Mesothelial cell of epicardium (in vitro differentiated cells): ENCODE results near the gene RPL23. TPM values are rescaled to one million over a fixed set of nuclear protein-coding genes. Genes with fewer than 3 reads are reported as not detected.
A peak's percentile ranks its signal among the peaks of the same experiment; 100 is the strongest.

Experiments
- DNase-seq, 2 experiments: peaks; one replicate each; pipeline ENCODE4 v3.0.0; 2021; ENCODE audit warnings: low spot score in 2 of 2; ENCODE audit not compliant: unreplicated experiment in 2 of 2
- H3K27ac Mint-ChIP-seq: 2 replicates; pipeline ENCODE4 v1.8.0; 2021; ENCODE audit warnings: mixed read lengths
- H3K27me3 Mint-ChIP-seq: 2 replicates; pipeline ENCODE4 v1.8.0; 2021; ENCODE audit warnings: low read depth, mixed read lengths
- H3K36me3 Mint-ChIP-seq: 2 replicates; pipeline ENCODE4 v1.8.0; 2021; ENCODE audit warnings: mixed read lengths
- H3K4me1 Mint-ChIP-seq: 2 replicates; pipeline ENCODE4 v1.8.0; 2021; ENCODE audit warnings: mixed read lengths
- H3K4me3 Mint-ChIP-seq: 2 replicates; pipeline ENCODE4 v1.8.0; 2021; ENCODE audit warnings: mild to moderate bottlenecking, moderate library complexity, mixed read lengths
- H3K9me3 Mint-ChIP-seq: 2 replicates; pipeline ENCODE4 v1.8.0; 2021; ENCODE audit warnings: mixed read lengths
- CTCF ChIP-seq: fragments of 200-600 bp; sonication (generic); IDR thresholded peaks from one replicate; pipeline ENCODE4 v1.5.0; 2021; ENCODE audit warnings: antibody characterized with exemption; ENCODE audit not compliant: unreplicated experiment
- total RNA-seq: library from RNA; stranded (reverse); gene quantifications from 3 replicates; pipeline ENCODE4 v1.2.1, GENCODE V29; 2021

Gene RPL23
- total RNA-seq, 1 donor from 2014 or later, result 1,597 TPM

GRCh38 chr17:38844261-38844757 is 9.2 kb downstream of the RPL23 start:
- Mint-ChIP-seq H3K9me3 (no peaks in the 10 kb centered on the region), H3K36me3 (peaks cover 15% of the 10 kb centered on the region), H3K27ac (peak overlapping the region; percentile 72), H3K27me3 (no peaks in the 10 kb centered on the region), H3K4me1 (peaks cover 4% of the 10 kb centered on the region), H3K4me3 (no peak overlapping the region)
- no peak for TF ChIP-seq CTCF
- DNase-seq, result no peak

GRCh38 chr17:38825762-38826247 is 27.7 kb downstream of the RPL23 start:
- TF ChIP-seq CTCF, result no peak
- H3K27me3 Mint-ChIP-seq, result peaks cover 9% of the 10 kb centered on the region
- H3K36me3 Mint-ChIP-seq, result peaks cover 3% of the 10 kb centered on the region
- peak overlapping the region; percentile 92 for H3K4me3 Mint-ChIP-seq
- peaks cover 19% of the 10 kb centered on the region for H3K4me1 Mint-ChIP-seq
- H3K27ac Mint-ChIP-seq, result peak overlapping the region; percentile 100
- H3K9me3 Mint-ChIP-seq, result no peaks in the 10 kb centered on the region
- DNase-seq, result no peak

GRCh38 chr17:38824899-38825761 is 28.4 kb downstream of the RPL23 start, which contains the start of gene CWC25:
Gene CWC25, minus strand, starts transcription at chr17:38825321. Its CDS starts 138 bp downstream, at chr17:38825183.
- Mint-ChIP-seq H3K36me3 (peaks cover 3% of the 10 kb centered on the region), H3K27ac (peak within 1 kb of the TSS; percentile 100), H3K9me3 (no peaks in the 10 kb centered on the region), H3K4me3 (peak within 1 kb of the TSS; percentile 92), H3K4me1 (peaks cover 19% of the 10 kb centered on the region), H3K27me3 (peaks cover 3% of the 10 kb centered on the region)
- TF ChIP-seq CTCF, result no peak
- peak; percentile 90 to 99 for DNase-seq

- no peak for DNase-seq
- no peak overlapping the region for H3K27ac Mint-ChIP-seq
Observed at GRCh38 chr17:38815576-38816193, 37.8 kb downstream of the RPL23 start.

DNA sequence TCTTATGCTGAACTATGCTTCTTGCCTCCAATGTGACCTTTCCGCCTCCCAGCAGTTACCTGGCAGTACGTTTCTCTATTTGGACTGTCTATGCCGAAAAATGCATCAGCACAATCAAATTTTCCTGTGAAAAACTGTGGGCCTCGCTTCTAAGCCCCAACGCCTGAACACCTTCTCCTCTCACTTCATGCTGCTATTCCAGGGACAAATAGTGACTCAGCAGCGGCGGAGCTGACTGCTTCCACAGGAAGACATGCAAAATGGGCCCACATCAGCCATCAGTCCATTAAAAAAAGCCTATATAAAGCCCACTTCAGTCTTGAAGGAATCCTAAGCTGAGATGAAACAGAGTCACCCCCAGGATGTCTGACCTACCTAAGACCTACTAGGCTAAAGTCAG is 43.7 kb downstream of the RPL23 start:
- H3K27me3 Mint-ChIP-seq, result no peaks in the 10 kb centered on the region
- no peaks in the 10 kb centered on the region for H3K4me1 Mint-ChIP-seq
- no peak overlapping the region for H3K4me3 Mint-ChIP-seq
- no peaks in the 10 kb centered on the region for H3K9me3 Mint-ChIP-seq
- no peak overlapping the region for H3K27ac Mint-ChIP-seq
- peaks cover 33% of the 10 kb centered on the region for H3K36me3 Mint-ChIP-seq
- no peak for TF ChIP-seq CTCF
- no peak for DNase-seq

More at GRCh38 chr17:38815576-38816193, 37.8 kb downstream of the RPL23 start:
- H3K4me3 Mint-ChIP-seq, result no peak overlapping the region
- H3K36me3 Mint-ChIP-seq, result peaks cover 17% of the 10 kb centered on the region
- no peaks in the 10 kb centered on the region for H3K27me3 Mint-ChIP-seq
- H3K4me1 Mint-ChIP-seq, result no peaks in the 10 kb centered on the region
- TF ChIP-seq CTCF, result no peak
- no peaks in the 10 kb centered on the region for H3K9me3 Mint-ChIP-seq
